SK-N-SH (cell line): ENCODE measurements around the gene ARSJ. TPM values are rescaled to one million over a fixed set of nuclear protein-coding genes. Genes with fewer than 3 reads are reported as not detected.

Experiments used
- CTCF ChIA-PET: fragments of 300-600, 350-600 bp; formaldehyde crosslinking; extraction: SDS; loops from one replicate; lab custom pipeline; 2021; lab: Yijun Ruan, JAX
- POLR2A ChIA-PET: fragments of 350-600 bp; sonication (Branson Sonifier 250); formaldehyde crosslinking; extraction: SDS; loops from one replicate; lab custom pipeline; 2020; ENCODE audit warnings: antibody characterized with exemption, inconsistent platforms; lab: Yijun Ruan, JAX
- DNase-seq: peaks from one replicate; pipeline ENCODE4 v3.0.0; 2012
- H2AFZ ChIP-seq: fragments of 200-600 bp; sonication (generic); 2 replicates; pipeline ENCODE4 v1.8.1; 2016; ENCODE audit warnings: antibody characterized with exemption, mild to moderate bottlenecking, low read depth
- H3F3A ChIP-seq: fragments of 200-600 bp; sonication (generic); replicated peaks from 2 replicates; pipeline ENCODE3; 2016; ENCODE audit warnings: antibody characterized with exemption, mild to moderate bottlenecking; ENCODE audit not compliant: insufficient read depth
- H3K27ac ChIP-seq, 2 experiments: fragments of 200-500 bp in 1 of 2; fragments of 200-600 bp in 1 of 2; sonication (Bioruptor generic) in 1 of 2; sonication (generic), shearing (Covaris generic) in 1 of 2; 2 replicates each; pipeline versions ENCODE4 v1.5.1 to v1.6.1; 2014 to 2016; ENCODE audit warnings: low read depth in 2 of 2, inconsistent platforms in 1 of 2, low read length in 1 of 2, mild to moderate bottlenecking in 1 of 2, mixed read lengths in 1 of 2
- H3K27me3 ChIP-seq: fragments of 200-600 bp; sonication (generic), shearing (Covaris generic); 2 replicates; pipeline ENCODE4 v1.6.1; 2016; ENCODE audit warnings: mixed run types; ENCODE audit not compliant: insufficient read depth
- H3K36me3 ChIP-seq, 2 experiments: fragments of 200-500 bp in 1 of 2; fragments of 200-600 bp in 1 of 2; sonication (Bioruptor generic) in 1 of 2; sonication (generic) in 1 of 2; replicated peaks in 1 of 2; 2 replicates each; pipeline versions ENCODE3 to v1.5.1; 2014 to 2016; ENCODE audit warnings: low read length in 1 of 2, mild to moderate bottlenecking in 1 of 2; ENCODE audit not compliant: insufficient read depth in 2 of 2, control insufficient read depth in 1 of 2
- H3K4me1 ChIP-seq, 2 experiments: fragments of 200-500 bp in 1 of 2; fragments of 200-600 bp in 1 of 2; sonication (Bioruptor generic) in 1 of 2; sonication (generic), shearing (Covaris generic) in 1 of 2; 2 replicates each; pipeline versions ENCODE4 v1.5.1 to v1.6.1; 2014 to 2016; ENCODE audit warnings: low read depth in 1 of 2, low read length in 1 of 2, mixed run types in 1 of 2; ENCODE audit not compliant: insufficient read depth in 2 of 2, control insufficient read depth in 1 of 2
- H3K4me2 ChIP-seq: fragments of 200-600 bp; sonication (generic), shearing (Covaris generic); 2 replicates; pipeline ENCODE4 v1.6.1; 2017; ENCODE audit warnings: mixed run types
- H3K4me3 ChIP-seq, 2 experiments: fragments of 200-500 bp in 1 of 2; fragments of 200-600 bp in 1 of 2; sonication (Bioruptor generic) in 1 of 2; sonication (generic), shearing (Covaris generic) in 1 of 2; 2 replicates each; pipeline versions ENCODE4 v1.5.1 to v1.8.1; 2014 to 2016; ENCODE audit warnings: low read depth in 2 of 2, inconsistent platforms in 1 of 2, low read length in 1 of 2, mild to moderate bottlenecking in 1 of 2, mixed read lengths in 1 of 2, moderate library complexity in 1 of 2
- H3K79me2 ChIP-seq: fragments of 200-600 bp; sonication (generic); 2 replicates; pipeline ENCODE4 v1.8.1; 2017; ENCODE audit warnings: mild to moderate bottlenecking; ENCODE audit not compliant: insufficient read depth
- H3K9ac ChIP-seq: fragments of 200-600 bp; sonication (generic); 2 replicates; pipeline ENCODE4 v1.6.1; 2017; ENCODE audit warnings: mixed run types
- H3K9me2 ChIP-seq: fragments of 200-600 bp; sonication (generic); 2 replicates; pipeline ENCODE4 v1.6.1; 2017; ENCODE audit warnings: mixed run types
- H3K9me3 ChIP-seq: fragments of 200-600 bp; sonication (generic); 2 replicates; pipeline ENCODE4 v1.6.1; 2017; ENCODE audit warnings: mixed run types, mild to moderate bottlenecking, moderate library complexity
- H4K20me1 ChIP-seq: fragments of 200-600 bp; sonication (generic); 2 replicates; pipeline ENCODE4 v1.6.1; 2017; ENCODE audit warnings: mild to moderate bottlenecking, mixed run types; ENCODE audit not compliant: insufficient read depth
- CHD2 ChIP-seq: fragments of 150-350 bp; IDR thresholded peaks from 2 replicates; pipeline ENCODE4 v1.6.1; 2018; ENCODE audit warnings: low read length; ENCODE audit not compliant: partially characterized antibody
- ELF1 ChIP-seq: IDR thresholded peaks from 2 replicates; pipeline ENCODE4 v1.4.0; 2012
- EP300 ChIP-seq, 2 experiments: IDR thresholded peaks; 2 replicates each; pipeline versions ENCODE4 v1.4.0 to v1.6.1; 2012; ENCODE audit warnings: borderline replicate concordance in 1 of 2, low read depth in 1 of 2, low read length in 1 of 2
- EZH2phosphoT487 ChIP-seq: fragments of 200-600 bp; sonication (generic); IDR thresholded peaks from 2 replicates; pipeline ENCODE4 v1.6.1; 2017; ENCODE audit warnings: low read depth, mixed run types, mild to moderate bottlenecking, antibody characterized with exemption, moderate library complexity, borderline replicate concordance
- FOSL2 ChIP-seq: IDR thresholded peaks from 2 replicates; pipeline ENCODE4 v1.4.0; 2012; ENCODE audit warnings: low read depth, mild to moderate bottlenecking, moderate library complexity, borderline replicate concordance
- FOXJ3 ChIP-seq: sonication (generic); formaldehyde crosslinking; IDR thresholded peaks from 2 replicates; pipeline ENCODE4 v1.5.1; 2020; ENCODE audit warnings: mild to moderate bottlenecking, missing genetic modification reagents
- FOXM1 ChIP-seq: IDR thresholded peaks from 2 replicates; pipeline ENCODE4 v1.4.0; 2012; ENCODE audit warnings: low read depth, mild to moderate bottlenecking
- GABPA ChIP-seq: IDR thresholded peaks from 2 replicates; pipeline ENCODE4 v1.4.0; 2012; ENCODE audit warnings: low read depth, mild to moderate bottlenecking
- IRF3 ChIP-seq: fragments of 150-350 bp; IDR thresholded peaks from 2 replicates; pipeline ENCODE4 v1.6.1; 2016; ENCODE audit warnings: mild to moderate bottlenecking, low read depth, low read length
- JUND ChIP-seq: IDR thresholded peaks from 2 replicates; pipeline ENCODE4 v1.4.0; 2012
- MAX ChIP-seq: IDR thresholded peaks from 2 replicates; pipeline ENCODE4 v1.4.0; 2012; ENCODE audit warnings: low read depth
- MEF2A ChIP-seq: IDR thresholded peaks from 2 replicates; pipeline ENCODE4 v1.4.0; 2012; ENCODE audit warnings: low read depth, borderline replicate concordance
- MXI1 ChIP-seq: IDR thresholded peaks from 2 replicates; pipeline ENCODE4 v1.6.1; 2012; ENCODE audit warnings: mild to moderate bottlenecking, low read depth, low read length, improper control_type of control experiment
- NFIC ChIP-seq: IDR thresholded peaks from 2 replicates; pipeline ENCODE4 v1.4.0; 2012; ENCODE audit warnings: borderline replicate concordance
- NRF1 ChIP-seq: IDR thresholded peaks from 2 replicates; pipeline ENCODE4 v1.6.1; 2012; ENCODE audit warnings: low read depth, mild to moderate bottlenecking, low read length
- POLR2AphosphoS5 ChIP-seq: IDR thresholded peaks from 2 replicates; pipeline ENCODE4 v1.6.1; 2012; ENCODE audit warnings: low read depth, low read length
- RAD21 ChIP-seq: IDR thresholded peaks from 2 replicates; pipeline ENCODE4 v1.6.1; 2012; ENCODE audit warnings: mild to moderate bottlenecking, low read length
- RCOR1 ChIP-seq: fragments of 150-350 bp; IDR thresholded peaks from 2 replicates; pipeline ENCODE4 v1.6.1; 2017; ENCODE audit warnings: antibody characterized with exemption, low read length
- REST ChIP-seq: IDR thresholded peaks from 2 replicates; pipeline ENCODE4 v1.6.1; 2012; ENCODE audit warnings: mild to moderate bottlenecking, low read depth, low read length, moderate library complexity
- RFX5 ChIP-seq: IDR thresholded peaks from 2 replicates; pipeline ENCODE4 v1.6.1; 2012; ENCODE audit warnings: mild to moderate bottlenecking, improper control_type of control experiment, low read length
- RXRA ChIP-seq: IDR thresholded peaks from 2 replicates; pipeline ENCODE4 v1.4.0; 2012; ENCODE audit warnings: low read depth, mild to moderate bottlenecking, borderline replicate concordance
- SMC3 ChIP-seq: IDR thresholded peaks from 2 replicates; pipeline ENCODE4 v1.6.1; 2012; ENCODE audit warnings: low read depth, low read length, improper control_type of control experiment
- TAF1 ChIP-seq: IDR thresholded peaks from 2 replicates; pipeline ENCODE4 v1.6.1; 2012; ENCODE audit warnings: low read depth, mild to moderate bottlenecking, low read length, moderate library complexity, borderline replicate concordance
- TCF12 ChIP-seq: IDR thresholded peaks from 2 replicates; pipeline ENCODE4 v1.4.0; 2012
- TEAD4 ChIP-seq: IDR thresholded peaks from 2 replicates; pipeline ENCODE4 v1.4.0; 2012; ENCODE audit warnings: mild to moderate bottlenecking, borderline replicate concordance; ENCODE audit not compliant: insufficient read depth
- USF1 ChIP-seq: IDR thresholded peaks from 2 replicates; pipeline ENCODE4 v1.4.0; 2012; ENCODE audit warnings: low read depth, borderline replicate concordance
- WGBS: methylation state at CpG from one replicate; pipeline ENCODE4 v1.1.6; 2017; ENCODE audit warnings: low lambda C conversion rate; 5-methylcytosine and 5-hydroxymethylcytosine counted together
- polyA plus RNA-seq, 3 experiments: library from polyadenylated mRNA; depleted of rRNA; stranded (reverse); fragments of >200 nt; gene quantifications; 2 replicates each; pipeline ENCODE4 v1.2.3, GENCODE V29; 2012
- TF ChIP-seq, protein P1 (sequence below): IDR thresholded peaks from 2 replicates; pipeline ENCODE4; 2012

ARSJ gene
- polyA plus RNA-seq (2012; rRNA removed): 30.4 and 41.4 TPM in 2 replicates
- polyA plus RNA-seq (2012; cell fraction: cytosol; rRNA removed): 44.8 and 45.9 TPM in 2 replicates
- 27.0 and 42.8 TPM in 2 replicates for polyA plus RNA-seq (2012; cell fraction: nucleus; rRNA removed)

DNA sequence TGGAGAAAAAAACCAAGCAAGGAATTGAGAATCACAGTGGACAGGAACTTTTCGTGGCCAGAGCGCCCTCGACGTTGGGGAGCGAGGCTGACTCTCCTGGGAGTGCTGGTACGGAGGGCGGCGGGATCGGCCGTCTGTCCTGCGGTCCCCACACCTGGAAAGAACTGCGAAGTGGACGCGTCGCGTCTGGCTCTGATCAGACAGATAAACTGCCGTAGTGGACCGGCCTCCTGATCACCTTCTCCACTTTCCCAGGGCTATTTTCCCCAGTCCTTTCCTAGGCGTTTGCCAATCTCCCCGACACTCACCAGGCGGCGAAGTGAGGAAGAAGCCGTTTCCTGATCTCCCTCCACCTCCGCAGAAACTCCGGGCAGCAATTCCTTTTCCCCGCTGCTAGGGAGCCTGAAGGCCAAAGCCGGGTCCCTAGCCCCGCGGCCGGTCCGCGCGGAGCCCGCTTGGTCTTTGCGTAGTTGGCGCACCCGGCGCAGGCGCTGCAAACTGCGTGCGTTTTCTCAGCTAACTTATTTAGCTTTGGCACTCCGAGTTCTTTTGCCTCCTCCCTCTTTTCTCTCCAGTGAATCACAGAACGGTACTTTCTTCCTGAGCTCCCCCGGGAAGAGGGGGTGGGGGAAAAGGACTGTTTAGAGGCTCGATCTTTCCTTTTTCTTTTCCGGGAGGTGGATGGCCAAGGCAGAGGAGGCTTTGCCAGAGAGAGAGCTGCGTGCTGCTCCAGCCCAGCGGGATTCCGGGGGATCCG, at the start of gene ARSJ:
TSS of gene ARSJ (minus strand) at position 500 of the 757 bp plus-strand sequence. CDS start 813 bp downstream, outside the sequence.
- CTCF ChIA-PET: interaction anchor here (0.8 to 3.5 kb wide), 8 partner anchors 10 to 406 kb away, joined by 3 to 11 read pairs (median 4); no protein-coding TSS in a partner anchor
- 1% methylated on average over 36 of the region's 50 CpGs for WGBS
- Histone ChIP-seq H3K79me2 (peaks cover 74% of the 10 kb centered on the region), H3K4me1 (peaks cover 0 to 5% of the 10 kb centered on the region in 2 experiments; a peak in 3 of 4 replicates), H3K4me3 (peak within 1 kb of the TSS; percentile 73 to 86), H3K9ac (peak within 1 kb of the TSS; percentile 94), H2AFZ (peak within 1 kb of the TSS; percentile 66), H3K9me2 (no peaks in the 10 kb centered on the region), H3K36me3 (peaks cover 7 to 44% of the 10 kb centered on the region in 2 experiments), H3K9me3 (peaks cover 9% of the 10 kb centered on the region), H3K27ac (peak within 1 kb of the TSS; percentile 91 to 95), H3F3A (peaks cover 27% of the 10 kb centered on the region), H3K4me2 (peak within 1 kb of the TSS; percentile 66), H3K27me3 (no peaks in the 10 kb centered on the region), H4K20me1 (peaks cover 15% of the 10 kb centered on the region)
- peak; percentile 76 for DNase-seq
- POLR2A ChIA-PET: interaction anchor here (1.1 kb wide), 1 partner anchor 29 kb away, joined by 3 read pairs; no protein-coding TSS in a partner anchor
- TF ChIP-seq SMC3 (peak; percentile 10; the same call in 1 of the 2 replicates), USF1 (no peak), TAF1 (peak; percentile 90), FOXM1 (no peak), IRF3 (no peak), REST (no peak; the same call in 1 of the 2 replicates), FOSL2 (peak; percentile 50; the same call in 1 of the 2 replicates), MXI1 (peak; percentile 60), NFIC (peak; percentile 33; the same call in 1 of the 2 replicates), EP300 (IDR thresholded peaks at IDR 0.05; ENCODE audit: borderline replicate concordance in 1 of 2, low read depth in 1 of 2, low read length in 1 of 2) (peak in 1 of 2 experiments; percentile 11; a peak in 1 of 4 replicates), RCOR1 (no peak), CHD2 (peak; percentile 65), POLR2AphosphoS5 (peak; percentile 82), TEAD4 (peak; percentile 42; the same call in 1 of the 2 replicates), ELF1 (no peak; the same call in 1 of the 2 replicates), GABPA (no peak), MAX (peak; percentile 64; the same call in 1 of the 2 replicates), RXRA (no peak), EZH2phosphoT487 (no peak), FOXJ3 (CRISPR knock-in tag) (no peak), RFX5 (no peak), RAD21 (peak; percentile 7; the same call in 1 of the 2 replicates), MEF2A (no peak), JUND (peak; percentile 20; the same call in 1 of the 2 replicates), TCF12 (no peak; the same call in 1 of the 2 replicates), NRF1 (peak; percentile 51)
- TF ChIP-seq, protein P1, sequence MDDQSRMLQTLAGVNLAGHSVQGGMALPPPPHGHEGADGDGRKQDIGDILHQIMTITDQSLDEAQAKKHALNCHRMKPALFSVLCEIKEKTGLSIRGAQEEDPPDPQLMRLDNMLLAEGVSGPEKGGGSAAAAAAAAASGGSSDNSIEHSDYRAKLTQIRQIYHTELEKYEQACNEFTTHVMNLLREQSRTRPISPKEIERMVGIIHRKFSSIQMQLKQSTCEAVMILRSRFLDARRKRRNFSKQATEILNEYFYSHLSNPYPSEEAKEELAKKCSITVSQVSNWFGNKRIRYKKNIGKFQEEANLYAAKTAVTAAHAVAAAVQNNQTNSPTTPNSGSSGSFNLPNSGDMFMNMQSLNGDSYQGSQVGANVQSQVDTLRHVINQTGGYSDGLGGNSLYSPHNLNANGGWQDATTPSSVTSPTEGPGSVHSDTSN: peak; percentile 57; the same call in 1 of the 2 replicates
